Fibroblast of skin of right biceps (primary cell): ENCODE results near the gene LRRK1.

Experiments used
- DNase-seq: peaks from one replicate; pipeline ENCODE4 v3.0.0-alpha.2; 2013

The LRRK1 gene

DNA sequence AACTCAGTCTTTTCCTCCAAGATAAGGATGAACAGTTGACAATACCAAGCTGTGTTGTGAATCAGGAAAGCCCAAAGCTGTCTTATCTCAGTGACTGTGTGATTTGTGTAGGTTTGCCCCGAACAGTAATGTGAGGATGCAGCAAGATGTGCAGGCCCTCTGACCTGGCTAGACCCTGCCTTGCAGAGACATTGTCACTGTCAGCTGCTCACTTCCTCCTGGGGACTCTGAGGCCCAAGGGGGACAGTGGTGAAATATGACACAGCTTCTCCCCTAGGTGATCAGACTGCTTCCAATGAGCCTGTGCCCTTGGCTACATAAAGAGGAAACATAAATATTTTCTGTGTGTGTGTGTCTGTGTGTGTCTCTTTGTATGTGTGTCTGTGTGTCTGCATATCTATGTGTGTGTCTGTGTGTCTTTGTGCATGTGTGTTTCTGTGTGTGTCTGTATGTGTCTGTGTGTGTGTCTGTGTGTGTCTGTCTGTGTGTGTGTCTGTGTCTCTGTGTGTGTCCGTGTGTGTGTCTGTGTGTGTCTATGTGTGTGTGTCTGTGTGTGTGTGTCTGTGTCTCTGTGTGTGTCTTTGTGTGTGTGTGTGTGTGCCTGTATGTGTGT, 21.7 kb downstream of the LRRK1 start:
- no peak for DNase-seq

- no peak for DNase-seq
Measured at GRCh38 chr15:100941536-100941935, 22.4 kb downstream of the LRRK1 start.

DNA sequence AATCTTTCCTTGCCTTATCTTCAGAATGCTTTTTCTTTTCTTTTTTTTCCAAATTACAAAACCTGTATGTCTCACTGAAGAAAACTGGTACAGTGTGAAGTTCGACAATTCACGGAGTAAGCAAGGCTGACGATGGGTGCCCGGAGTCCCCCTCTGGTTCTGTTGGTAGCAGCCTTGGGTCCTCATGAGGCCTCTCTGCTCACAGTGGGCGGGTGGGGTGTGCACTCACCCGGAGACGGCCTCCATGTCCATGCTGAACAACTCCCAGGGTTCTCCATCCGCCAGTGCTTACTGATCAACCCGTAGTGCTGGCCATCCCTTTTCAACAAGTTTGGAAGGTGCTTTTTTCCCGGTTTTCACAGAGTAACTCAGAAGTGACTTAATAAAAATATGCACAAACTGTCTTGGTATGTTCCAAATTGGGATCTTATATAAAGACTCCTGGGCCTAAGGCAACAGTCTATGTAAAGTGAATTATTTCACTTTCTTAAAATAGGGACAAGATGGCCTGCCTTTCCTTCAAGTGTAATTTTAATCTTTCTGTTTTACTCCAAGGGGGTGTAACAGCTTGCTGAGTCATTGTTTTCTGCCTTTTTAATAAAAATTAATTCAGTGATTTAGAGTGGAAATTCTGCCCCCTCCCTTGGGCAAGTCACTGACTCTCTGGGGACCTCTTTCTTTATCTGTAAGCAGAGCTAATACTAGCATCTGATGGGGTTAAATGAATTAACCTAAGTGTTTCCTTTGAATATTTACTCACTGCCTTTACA, 23.7 kb downstream of the LRRK1 start:
- DNase-seq = no peak

GRCh38 chr15:100944244-100944895, 25.2 kb downstream of the LRRK1 start:
- DNase-seq = peak; percentile 20

DNA sequence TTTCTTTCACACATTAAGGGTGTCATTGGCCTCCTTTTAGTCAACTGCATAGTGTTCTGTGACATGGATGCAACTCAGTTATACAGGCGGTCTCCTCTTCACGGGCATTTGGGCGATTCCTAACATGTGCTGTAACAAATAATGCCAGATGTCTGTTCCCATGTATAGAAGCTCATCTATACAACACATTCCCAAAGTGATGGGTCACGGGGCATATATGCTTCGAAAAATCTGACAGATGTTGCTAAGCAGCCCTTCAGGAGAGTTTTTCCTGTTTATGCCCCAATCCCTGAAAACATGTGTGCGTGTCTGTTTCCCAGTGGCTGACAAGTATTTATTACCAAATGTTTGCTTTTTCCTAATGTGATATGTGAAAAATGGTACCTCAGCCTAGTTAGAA, 25.8 kb downstream of the LRRK1 start:
- DNase-seq = peak; percentile 68

DNA sequence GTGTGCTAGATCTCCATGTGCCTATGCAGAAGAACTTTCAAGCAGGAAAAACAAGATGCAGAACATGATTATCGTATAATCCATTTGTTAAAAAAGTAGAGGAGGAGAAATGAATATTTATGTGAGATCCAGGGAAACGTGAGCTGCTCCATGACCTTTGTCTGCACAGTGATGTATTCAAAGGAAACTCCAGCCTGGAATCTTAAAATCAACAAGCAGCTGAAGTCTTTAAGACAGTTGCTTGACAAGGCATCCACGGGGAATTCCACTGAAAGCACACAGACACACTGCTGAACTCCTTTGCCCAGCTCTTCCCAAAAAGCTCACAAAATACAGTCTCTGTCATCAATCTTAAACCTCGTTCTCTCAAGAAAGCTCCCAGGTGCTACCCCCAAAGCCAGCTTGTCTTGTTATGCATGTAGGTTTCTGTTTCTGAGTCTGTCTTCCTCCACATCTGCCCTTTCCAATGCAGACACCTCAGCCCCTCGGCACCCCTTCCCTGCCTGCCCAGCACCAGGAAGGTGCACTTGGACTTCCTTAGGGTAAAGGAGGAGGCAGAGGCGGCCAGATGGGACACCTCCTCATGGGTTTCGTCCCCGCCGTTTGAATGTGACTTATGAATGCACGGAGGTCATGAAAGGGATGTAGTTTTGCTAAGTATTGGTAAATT, 28.7 kb downstream of the LRRK1 start:
- no peak for DNase-seq

- no peak for DNase-seq
Measured at GRCh38 chr15:100948430-100948762, 29.2 kb downstream of the LRRK1 start.

GRCh38 chr15:100949691-100950090, 30.5 kb downstream of the LRRK1 start:
- no peak for DNase-seq

DNA sequence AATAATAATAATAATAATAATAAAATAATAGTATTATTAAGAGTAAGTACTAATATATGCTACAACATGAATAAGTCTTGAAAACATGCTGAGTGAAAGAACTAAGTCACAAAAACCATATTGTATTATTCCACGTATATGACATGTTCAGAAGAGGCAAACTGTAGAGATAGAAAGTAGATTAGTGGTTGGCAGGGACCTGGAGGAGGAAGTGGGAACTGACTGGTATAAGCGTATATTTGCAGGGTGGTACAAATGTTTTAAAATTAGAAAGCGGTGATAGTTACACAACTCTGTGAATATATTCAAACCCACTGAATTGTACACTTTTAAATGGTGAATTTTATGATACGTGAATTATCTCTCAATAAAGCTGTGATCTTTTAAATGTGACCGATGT, 32.8 kb downstream of the LRRK1 start:
- DNase-seq = no peak

- DNase-seq = no peak
Measured at GRCh38 chr15:100952566-100952965, 33.4 kb downstream of the LRRK1 start.

GRCh38 chr15:100958326-100959065, 39.3 kb downstream of the LRRK1 start:
- peak; percentile 56 for DNase-seq

DNA sequence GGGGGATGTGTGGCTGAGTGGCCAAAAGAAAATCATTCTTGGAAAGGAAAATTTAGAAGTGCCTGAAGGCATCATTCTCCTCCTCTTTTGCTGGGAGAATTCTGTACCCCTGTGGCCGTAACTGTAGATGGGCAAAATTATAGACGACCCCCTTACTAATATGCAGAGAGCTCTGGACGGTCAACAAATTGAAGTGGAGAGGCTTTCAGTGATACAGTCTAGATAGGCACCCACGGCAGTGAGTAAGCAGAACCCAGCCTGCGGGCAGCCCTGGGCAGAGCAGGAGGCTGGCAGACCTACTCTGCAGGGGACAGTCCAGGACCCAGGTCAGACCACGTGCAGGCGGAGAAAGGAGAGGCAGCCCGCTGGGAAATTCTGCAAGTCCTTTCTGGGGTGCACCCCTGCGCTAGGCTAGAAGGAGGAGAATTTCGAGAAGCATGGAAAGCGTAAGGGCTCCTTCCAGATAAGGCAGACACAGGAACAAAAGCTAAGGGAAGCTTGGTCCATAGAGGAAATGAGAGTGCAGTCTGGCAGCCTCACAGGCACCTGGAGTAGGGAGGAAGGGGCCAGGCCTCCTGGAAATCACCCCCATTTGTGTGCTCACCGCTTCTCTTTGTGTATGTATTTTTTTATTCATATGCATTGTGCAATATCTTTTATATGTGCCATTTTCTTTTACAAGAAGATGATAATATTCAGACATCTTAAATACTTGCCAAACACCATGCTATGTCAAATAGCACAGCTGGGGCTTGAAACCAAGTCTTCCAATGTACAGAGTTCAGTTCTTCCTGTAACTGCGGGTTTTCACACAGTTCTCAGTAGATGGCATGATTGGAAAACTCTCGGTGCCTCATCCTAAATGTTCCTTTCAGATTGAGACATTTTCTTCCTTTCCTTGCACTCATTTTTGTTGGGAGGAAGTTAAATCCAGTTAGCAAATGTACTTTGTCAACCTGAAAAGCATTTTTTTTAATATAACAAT, 40.2 kb downstream of the LRRK1 start:
- DNase-seq = no peak

DNA sequence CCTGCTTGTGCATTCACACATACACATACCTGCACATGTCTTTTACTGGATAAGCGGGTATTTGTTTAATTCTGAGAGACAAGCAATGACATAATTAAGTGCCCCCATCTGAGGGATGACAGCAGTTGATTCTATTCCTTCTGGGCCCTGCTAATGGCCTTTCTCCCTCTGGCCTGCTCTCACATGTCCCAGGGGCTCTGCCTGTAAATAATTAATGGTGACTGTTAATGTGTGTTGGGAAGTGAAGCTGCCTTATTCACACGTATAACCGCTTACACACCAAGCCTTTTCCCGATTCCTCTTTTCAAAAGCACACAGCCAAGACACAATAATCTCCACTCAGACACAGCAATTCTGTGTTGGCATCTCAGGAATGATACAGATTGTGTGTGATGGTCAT, 47.8 kb downstream of the LRRK1 start:
- no peak for DNase-seq

- peak; percentile 71 for DNase-seq
Measured at GRCh38 chr15:100968050-100968966, 49.2 kb downstream of the LRRK1 start.

DNA sequence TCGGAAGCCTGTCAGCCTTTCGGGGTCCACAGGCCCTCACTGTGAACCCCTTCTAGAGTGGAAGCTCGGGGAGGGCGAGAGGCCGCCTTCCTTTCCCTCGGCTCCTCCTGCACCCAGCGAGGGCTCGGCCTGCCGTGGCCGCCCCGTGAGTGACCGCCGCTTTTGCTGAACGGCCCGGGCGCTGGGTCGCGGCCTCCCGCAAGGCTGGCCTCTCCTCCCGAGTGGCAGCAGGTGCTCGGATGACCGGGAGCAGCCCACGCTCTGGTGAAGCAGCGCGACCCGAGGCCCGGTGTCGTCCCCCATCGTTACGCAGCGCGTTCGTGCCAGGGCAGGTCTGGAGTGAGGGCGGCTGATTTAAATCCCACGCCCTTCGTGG, 53.8 kb downstream of the LRRK1 start:
- no peak for DNase-seq

DNA sequence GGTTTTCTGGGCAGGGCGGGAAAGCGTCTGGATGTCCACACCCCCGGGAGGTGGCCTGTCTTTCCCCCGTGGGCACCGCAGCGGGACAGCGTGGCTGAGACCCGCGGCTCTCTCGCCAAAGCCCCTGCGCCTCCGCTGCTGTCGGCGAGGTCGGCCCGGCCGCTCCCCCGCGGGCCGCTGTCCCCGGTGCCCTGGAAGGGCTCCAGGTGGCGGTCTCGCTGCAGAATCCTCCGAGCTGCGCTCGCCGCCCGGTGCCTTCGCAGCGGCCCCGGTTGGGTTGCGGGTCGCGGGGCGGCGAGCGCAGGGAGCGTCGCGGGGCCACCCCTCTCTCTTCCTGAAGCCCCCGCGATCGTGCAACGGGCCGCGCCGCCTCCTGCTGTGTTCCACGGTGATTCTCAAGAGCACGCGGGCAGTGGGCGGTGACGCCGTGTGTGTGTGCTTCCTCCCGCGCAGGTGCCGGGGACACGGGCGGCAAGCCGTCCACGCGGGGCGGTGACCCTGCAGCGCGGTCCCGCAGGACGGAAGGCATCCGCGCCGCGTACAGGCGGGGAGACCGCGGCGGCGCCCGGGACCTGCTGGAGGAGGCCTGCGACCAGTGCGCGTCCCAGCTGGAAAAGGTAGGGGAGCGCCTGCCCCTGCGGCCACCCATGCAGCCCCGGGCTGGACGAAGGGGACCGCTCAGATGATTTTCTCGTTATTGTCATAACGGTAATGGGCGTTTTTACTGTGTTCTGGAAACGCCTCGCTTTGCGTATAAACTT, 54.4 kb downstream of the LRRK1 start:
- no peak for DNase-seq

GRCh38 chr15:100975043-100975442, 55.9 kb downstream of the LRRK1 start:
- no peak for DNase-seq

GRCh38 chr15:100980410-100981046, 61.4 kb downstream of the LRRK1 start:
- DNase-seq = no peak

DNA sequence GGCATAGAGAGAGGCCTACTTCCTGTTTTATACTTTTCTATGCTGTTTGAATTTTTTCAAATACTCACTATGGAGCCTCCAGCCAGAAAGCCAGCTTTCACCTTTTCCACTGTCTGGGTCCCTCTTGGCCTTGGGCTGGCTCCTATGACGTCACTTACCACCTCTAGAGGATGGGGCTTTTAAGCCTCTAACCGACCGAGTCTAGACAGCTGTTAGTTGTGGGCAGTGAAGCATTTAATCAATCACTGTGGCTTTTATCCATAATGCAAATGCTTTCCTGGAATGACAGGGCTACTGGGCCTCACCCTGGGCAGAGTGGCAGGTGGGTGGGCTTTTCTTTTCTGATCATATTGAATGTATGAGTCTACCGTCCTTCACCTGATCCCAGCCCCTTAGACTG, 61.9 kb downstream of the LRRK1 start:
- no peak for DNase-seq
